Posterior vena cava (tissue), 2 donors: ENCODE results near the gene NUDT22. TPM values are rescaled to one million over a fixed set of nuclear protein-coding genes. Genes with fewer than 3 reads are reported as not detected.

Source experiments
- DNase-seq: peaks from one replicate; pipeline ENCODE4 v3.0.0-alpha.2; 2020; ENCODE audit warnings: low spot score
- intact Hi-C, 2 donors: fragments of 100-400 bp; cut with DNase I; formaldehyde crosslinking; loops; one replicate each; pipeline versions ENCODE4 v1.14.1 to v1.14.2; 2022 to 2023
- long read RNA-seq, 2 donors: library from polyadenylated mRNA; unstranded; transcript quantifications; one replicate each; pipeline ENCODE4 v2.0.0, GENCODE V29; 2020 to 2021
- total RNA-seq, 2 donors: library from RNA; stranded (reverse); fragmentation: NEBNext Ultra II Directional; extraction: Animal tissue kit (Norgen Biotek cat#: 25700); gene quantifications; one replicate each; pipeline ENCODE4 v1.2.1, GENCODE V29; 2021
- donor health status: DM: yes; HTN: yes; CAD: no.
- donor health status: DM: yes; HTN: yes; CAD: no.

The NUDT22 gene
- total RNA-seq: 10 to 100 TPM; 35.8 to 41.1 TPM
- long read RNA-seq, donor 1, transcript NUDT22-201 (6 exons, 1,094 nt): major isoform, 11 of 17 reads
- long read RNA-seq, donor 1, partial matches to known transcripts: 5 of 17 reads
- long read RNA-seq, donor 1, other reads (novel, unspliced or antisense): 1 of 17 reads
- long read RNA-seq, donor 2, transcript NUDT22-201 (6 exons, 1,094 nt): major isoform, 31 of 75 reads
- long read RNA-seq, donor 2, partial matches to known transcripts: 28 of 75 reads
- long read RNA-seq, donor 2, other reads (novel, unspliced or antisense): 15 of 75 reads

DNA sequence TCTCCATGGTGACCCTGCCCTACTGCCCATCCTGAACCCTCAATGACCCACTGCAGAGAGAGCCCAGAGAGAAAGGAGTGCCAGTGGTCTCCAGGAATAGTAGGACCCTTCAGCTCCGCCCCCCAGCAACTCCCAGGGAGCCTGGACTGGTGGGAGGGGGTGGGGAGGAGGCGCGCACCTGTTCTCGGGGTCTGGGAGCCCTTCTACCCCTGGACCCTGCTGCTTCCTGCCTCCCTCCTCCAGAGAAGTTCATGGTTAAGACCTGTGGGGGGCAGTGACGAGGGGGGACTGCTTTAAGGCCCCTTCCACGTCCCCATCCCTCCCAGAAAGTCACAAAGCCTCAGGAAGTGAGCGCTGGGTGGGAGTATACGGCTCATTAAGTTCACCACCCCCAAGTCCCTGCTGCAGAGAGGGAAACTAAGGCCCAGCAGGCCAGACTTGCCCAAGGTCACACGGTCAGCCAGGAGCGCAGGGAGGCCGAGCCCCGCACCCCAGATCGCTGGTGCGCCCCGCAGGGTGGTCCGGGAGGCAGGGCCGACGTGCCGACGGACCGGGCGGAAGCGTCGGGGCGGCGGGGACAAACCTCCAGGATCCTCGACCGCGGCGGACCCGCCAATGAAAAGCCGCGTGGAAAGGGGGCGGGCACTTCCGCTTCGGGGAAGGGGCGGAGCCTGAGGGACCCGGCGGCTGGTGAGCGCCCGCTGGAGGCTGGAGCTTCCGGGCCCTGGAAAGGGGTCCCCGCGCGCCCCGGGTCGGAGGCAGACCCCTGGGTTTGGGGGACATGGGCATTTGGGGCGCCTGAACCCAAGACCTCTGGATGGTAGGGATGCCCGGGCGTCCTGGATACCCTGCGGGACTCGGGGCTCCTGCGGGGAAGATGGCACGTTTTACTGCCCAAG, at the start of gene NUDT22, which contains the start of gene TRPT1:
Gene NUDT22, plus strand, starts transcription at position 667 of the 899 bp plus-strand sequence. CDS start 379 bp downstream, outside the sequence.
Gene TRPT1, minus strand, starts transcription at position 579 of the 899 bp plus-strand sequence. Its CDS starts 326 bp downstream, at position 253.
- DNase-seq: peak; percentile 97
- intact Hi-C loops: no loop called here

GRCh38 chr11:64176751-64177150, 49.3 kb upstream of the NUDT22 start:
- DNase-seq: no peak

GRCh38 chr11:64178203-64178602, 47.9 kb upstream of the NUDT22 start:
- no peak for DNase-seq
- intact Hi-C loops: loop anchor here in 1 of 2 donors (5.0 kb wide), 1 partner anchor 1306 kb away; no protein-coding TSS in a partner anchor

More at GRCh38 chr11:64176751-64177150, 49.3 kb upstream of the NUDT22 start:
- intact Hi-C loops: loop anchor here in 1 of 2 donors (5.0 kb wide), 1 partner anchor 1304 kb away; no protein-coding TSS in a partner anchor

- DNase-seq: no peak
- intact Hi-C loops: loop anchor here in 1 of 2 donors (5.0 kb wide), 1 partner anchor 1307 kb away; no protein-coding TSS in a partner anchor
Observed at GRCh38 chr11:64178951-64179639, 47.0 kb upstream of the NUDT22 start.

DNA sequence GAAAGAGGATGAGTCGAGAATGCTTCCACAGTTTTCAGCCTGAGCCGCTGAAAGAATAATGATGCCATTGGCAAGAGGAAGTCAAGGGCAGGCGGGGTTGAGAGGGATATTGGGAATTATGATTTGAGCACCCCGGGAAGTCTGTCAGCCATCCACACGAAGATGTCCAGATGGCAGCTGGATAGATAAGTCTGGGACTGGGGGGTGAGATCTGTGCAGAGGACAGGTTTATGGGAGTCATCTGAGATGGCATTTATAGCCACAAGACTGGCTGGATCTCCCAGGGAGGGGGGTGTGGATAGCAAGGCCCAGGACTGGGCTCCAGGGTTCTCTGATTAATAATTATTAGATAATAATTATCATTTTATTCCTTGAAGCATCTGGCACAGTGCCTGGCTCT, 45.2 kb upstream of the NUDT22 start:
- intact Hi-C loops: no loop called here
- no peak for DNase-seq

DNA sequence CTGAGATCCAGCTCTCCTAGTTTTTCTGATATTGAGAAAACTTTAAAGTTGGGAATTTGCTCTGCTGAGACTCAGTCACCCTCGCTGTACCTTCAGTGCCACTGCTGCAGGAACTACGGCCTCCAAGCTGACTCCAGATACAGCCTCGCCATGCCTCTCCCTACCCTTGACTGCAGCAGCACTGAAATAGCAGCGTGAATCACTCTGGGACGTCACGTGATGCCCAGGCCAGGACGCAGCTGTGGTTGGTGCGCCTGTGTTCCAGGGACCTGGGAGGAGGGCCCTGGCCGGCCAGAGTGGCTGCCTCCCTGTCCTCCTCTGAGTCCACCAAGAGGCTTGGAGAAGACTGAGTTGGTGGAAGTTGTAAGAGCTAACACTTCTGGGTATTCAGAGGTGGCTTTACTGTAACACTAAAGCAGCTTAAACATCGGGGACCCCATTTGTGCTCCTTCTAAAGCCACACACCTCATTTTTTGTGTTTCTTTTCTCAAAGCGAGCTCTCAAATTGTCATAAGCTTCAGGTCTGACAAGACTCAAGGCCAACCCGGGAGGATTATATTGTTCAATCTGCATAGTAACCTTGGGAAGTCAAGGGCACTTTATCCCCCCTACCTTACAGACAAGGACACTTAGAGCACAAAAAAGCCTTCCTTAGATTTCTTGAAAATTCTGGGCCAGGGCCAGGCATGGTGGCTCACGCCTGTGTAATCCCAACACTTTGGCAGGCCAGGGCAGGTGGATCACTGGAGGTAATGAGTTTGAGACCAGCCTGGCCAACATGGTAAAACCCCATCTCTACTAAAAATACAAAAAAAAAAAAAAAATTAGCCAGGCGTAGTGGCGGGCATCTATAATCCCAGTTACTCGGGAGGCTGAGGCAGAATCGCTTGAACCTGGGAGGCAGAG, 44.3 kb upstream of the NUDT22 start:
- intact Hi-C loops: no loop called here
- peak; percentile 98 for DNase-seq

DNA sequence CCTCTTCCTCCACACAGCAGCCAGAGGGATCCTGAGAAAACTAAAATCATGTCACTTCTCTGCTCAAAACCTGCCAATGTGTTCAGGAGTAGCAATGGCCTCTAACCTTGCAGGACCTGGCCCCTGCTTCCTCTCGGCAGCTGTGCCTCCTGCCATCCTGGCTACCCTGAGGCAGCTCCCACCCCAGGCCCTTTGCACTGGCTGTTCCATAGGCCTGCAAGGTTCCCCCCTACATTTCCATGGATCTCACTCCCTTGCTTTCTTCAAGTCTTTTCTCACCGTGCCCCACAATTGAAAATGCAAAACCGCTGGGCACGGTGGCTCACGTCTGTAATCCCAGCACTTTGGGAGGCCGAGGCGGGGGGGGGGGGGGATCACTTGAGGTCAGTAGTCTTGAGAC, 42.2 kb upstream of the NUDT22 start:
- DNase-seq: no peak
- intact Hi-C loops: no loop called here

DNA sequence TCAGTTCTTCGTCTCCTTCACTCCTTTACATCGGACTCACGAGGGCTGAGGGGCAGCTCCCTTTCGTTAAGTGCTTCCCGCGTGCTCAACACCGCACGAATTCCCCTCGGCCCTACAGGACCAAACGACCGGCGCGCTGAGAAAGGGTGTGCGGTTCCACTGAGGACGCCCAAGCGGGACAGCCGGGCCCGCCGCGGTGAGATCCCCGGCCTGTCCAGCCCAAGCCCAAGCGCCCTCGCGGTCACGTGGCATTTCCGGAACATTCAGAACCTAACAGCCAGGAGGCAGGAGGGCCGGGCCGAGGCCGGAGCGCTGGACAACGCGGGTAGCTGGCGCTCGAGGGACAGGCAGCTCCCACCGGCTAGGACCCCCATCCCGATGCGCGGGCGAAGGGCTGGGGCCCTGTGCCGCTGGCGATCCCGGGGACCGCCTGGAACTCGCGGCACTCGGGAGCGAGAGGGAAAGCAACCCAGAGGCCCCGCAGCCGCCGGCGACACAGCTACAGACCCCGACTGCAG, 40.8 kb upstream of the NUDT22 start:
- intact Hi-C loops: no loop called here
- DNase-seq: peak; percentile 96

- DNase-seq: peak; percentile 99
- intact Hi-C loops: no loop called here
Observed at GRCh38 chr11:64185693-64186491, 40.2 kb upstream of the NUDT22 start, which contains the start of gene STIP1. Gene STIP1 (plus strand): TSS chr11:64186171. CDS start chr11:64186262, 91 bp downstream.

DNA sequence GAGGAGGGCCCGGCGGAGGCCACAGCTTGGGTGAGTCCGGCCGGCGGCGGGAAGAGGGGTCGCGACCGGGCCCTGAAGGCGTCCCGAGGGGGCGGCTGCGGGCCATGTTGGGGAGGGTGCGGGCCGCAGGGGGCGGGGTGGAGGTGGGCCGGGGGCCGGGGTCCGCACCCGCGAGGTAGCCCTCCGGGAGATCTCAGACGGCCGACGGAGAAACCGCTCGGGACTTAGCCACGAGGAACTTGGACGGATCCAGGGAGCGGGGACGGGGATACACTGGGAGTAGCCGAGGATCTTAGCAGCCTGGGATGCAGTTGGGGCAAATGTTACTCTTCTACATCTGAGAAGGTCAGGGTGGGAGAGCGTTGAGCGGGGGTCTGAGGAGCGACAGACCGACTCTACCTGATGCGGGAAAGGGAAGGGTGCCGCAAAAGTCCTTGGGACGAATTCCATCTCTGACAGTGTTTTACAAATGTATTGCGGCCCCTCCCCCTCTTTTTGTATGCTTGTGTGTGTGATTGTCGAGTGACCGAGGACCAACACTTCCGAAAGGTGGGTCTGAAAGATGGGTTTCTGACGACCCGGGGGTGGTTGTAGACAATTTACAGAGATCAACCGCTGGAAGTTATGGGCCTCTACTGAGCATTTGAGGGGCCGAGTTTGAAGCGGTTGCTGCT, 39.4 kb upstream of the NUDT22 start:
- intact Hi-C loops: no loop called here

GRCh38 chr11:64192434-64192833, 33.6 kb upstream of the NUDT22 start:
- DNase-seq: no peak
- intact Hi-C loops: no loop called here

More for the DNA sequence above, 39.4 kb upstream of the NUDT22 start:
- no peak for DNase-seq

DNA sequence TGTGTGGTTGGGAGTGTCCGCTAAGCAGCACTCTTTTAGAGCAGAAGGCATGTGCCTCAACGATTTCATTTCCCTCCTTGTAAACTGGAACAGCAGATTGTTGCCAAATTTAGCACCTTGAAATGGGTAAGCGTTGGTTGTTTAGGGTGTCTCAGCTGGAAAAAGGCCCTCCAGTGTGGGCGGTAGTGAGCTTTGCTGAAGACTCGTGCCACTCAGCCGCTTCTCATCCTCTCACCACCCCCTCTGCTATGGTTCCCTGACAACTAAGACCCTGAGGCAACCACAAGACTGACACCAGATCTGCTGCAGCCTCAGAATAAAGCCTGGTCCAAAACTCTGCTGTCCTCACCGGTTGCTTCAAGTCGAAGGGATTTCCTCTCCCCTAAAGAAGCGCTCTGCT, 29.4 kb upstream of the NUDT22 start:
- intact Hi-C loops: no loop called here
- DNase-seq: no peak

GRCh38 chr11:64198511-64198910, 27.6 kb upstream of the NUDT22 start:
- DNase-seq: no peak
- intact Hi-C loops: no loop called here

GRCh38 chr11:64201543-64201942, 24.5 kb upstream of the NUDT22 start:
- intact Hi-C loops: loop anchor here in 1 of 2 donors (10.0 kb wide), 1 partner anchor 93 kb away; the partner anchor contains the start of gene KCNK4
- DNase-seq: no peak

GRCh38 chr11:64202992-64203391, 23.1 kb upstream of the NUDT22 start:
- no peak for DNase-seq
- intact Hi-C loops: loop anchor here in 1 of 2 donors (10.0 kb wide), 1 partner anchor 92 kb away; the partner anchor contains the start of gene KCNK4

- intact Hi-C loops: loop anchor here in 1 of 2 donors (10.0 kb wide), 1 partner anchor 91 kb away; the partner anchor contains the start of gene KCNK4
Observed at GRCh38 chr11:64203421-64204079, 22.5 kb upstream of the NUDT22 start.

More at GRCh38 chr11:64203421-64204079, 22.5 kb upstream of the NUDT22 start:
- DNase-seq: no peak
